Measurements from ENCODE around the gene LAD1.

Gene LAD1, protein sequence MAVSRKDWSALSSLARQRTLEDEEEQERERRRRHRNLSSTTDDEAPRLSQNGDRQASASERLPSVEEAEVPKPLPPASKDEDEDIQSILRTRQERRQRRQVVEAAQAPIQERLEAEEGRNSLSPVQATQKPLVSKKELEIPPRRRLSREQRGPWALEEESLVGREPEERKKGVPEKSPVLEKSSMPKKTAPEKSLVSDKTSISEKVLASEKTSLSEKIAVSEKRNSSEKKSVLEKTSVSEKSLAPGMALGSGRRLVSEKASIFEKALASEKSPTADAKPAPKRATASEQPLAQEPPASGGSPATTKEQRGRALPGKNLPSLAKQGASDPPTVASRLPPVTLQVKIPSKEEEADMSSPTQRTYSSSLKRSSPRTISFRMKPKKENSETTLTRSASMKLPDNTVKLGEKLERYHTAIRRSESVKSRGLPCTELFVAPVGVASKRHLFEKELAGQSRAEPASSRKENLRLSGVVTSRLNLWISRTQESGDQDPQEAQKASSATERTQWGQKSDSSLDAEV

GRCh38 chr1:201399018-201399351 lies at the start of gene LAD1:
LAD1 (minus strand) TSS chr1:201399324; CDS start chr1:201399306, 18 bp downstream.
- no peak for DNase-seq

- DNase-seq = peak; percentile 71
Observed at GRCh38 chr1:201447903-201448871, 49.1 kb upstream of the LAD1 start.

- no peak for DNase-seq
Observed at GRCh38 chr1:201445310-201445709, 46.2 kb upstream of the LAD1 start.

- no peak for DNase-seq
Observed at GRCh38 chr1:201444792-201445191, 45.7 kb upstream of the LAD1 start.

DNA sequence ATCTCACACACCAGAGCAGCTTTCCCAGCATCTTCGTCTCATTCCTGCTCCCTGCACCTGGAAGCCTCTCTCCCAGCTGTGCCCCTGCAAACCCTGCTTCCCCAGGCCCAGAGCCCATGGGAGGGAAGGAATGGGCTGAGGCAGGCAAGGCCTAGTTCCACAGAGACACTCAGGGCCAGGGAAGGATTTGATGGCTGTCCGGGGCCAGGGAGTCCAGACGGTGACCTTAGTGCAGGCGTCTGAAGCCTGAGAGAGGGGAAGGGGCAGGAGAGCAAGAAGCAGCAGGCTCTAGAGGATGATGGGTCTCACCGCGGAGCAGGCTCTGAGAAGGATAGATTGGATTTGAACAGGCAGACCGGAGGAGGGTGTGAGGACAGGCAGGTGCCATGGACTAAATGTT lies 44.6 kb upstream of the LAD1 start:
- no peak for DNase-seq

- no peak for DNase-seq
Observed at GRCh38 chr1:201436969-201437368, 37.8 kb upstream of the LAD1 start.

DNA sequence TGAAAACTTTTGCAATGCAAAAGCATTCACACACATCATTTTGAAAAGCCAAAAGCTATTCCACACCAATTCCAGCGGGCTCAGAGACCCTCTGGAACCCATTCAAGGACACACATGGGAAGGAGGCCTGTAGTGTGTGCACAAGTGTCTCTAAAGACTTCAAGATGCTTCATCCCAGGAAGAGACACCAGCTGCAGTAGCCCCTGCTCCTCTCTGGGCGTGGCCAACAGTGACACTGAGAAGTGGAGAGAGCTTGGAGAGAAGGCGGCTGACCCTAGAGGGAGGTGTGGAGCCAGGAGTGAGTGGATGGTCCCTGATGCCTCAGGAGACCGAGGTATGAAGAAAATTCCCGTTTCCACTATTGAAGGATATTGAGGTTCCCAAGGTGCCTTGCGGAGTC lies 37.3 kb upstream of the LAD1 start:
- DNase-seq = no peak

DNA sequence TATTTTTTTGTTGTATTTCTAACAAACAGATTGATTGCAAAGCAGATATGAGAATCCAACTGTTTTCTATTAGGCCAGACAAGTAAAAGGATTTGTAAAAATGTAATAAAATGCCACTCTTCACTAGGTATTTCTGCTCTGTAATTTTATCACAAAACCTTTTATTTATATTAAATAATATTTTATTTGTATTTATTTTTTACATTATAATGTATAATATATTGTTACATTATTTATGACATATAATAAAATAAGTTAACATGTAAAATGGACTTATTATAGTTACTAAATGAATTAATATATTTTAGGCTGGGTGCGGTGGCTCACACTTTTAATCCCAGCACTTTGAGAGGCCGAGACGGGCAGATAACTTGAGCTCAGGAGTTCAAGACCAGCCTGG lies 35.1 kb upstream of the LAD1 start:
- no peak for DNase-seq

GRCh38 chr1:201433609-201434008 lies 34.5 kb upstream of the LAD1 start:
- no peak for DNase-seq

DNA sequence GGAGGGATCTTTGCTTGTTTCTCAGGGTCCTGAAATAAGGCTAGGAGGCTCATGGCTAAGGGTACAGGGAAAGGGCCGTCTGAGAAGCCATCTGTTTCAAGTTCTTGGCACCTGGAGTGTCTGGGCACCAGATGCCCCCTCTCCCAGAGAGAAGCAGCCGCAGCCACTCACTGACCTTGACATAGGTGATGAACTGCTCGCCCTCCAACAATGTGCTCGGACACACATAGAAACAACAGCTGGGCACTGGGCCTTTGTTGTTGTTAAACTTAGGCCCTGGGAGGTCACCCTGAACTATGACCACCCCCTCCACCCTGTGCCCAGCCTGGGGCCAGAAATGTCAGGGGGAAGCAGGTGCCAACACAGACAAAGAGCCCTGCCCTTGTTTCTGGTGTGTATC lies 31.7 kb upstream of the LAD1 start:
- no peak for DNase-seq

DNA sequence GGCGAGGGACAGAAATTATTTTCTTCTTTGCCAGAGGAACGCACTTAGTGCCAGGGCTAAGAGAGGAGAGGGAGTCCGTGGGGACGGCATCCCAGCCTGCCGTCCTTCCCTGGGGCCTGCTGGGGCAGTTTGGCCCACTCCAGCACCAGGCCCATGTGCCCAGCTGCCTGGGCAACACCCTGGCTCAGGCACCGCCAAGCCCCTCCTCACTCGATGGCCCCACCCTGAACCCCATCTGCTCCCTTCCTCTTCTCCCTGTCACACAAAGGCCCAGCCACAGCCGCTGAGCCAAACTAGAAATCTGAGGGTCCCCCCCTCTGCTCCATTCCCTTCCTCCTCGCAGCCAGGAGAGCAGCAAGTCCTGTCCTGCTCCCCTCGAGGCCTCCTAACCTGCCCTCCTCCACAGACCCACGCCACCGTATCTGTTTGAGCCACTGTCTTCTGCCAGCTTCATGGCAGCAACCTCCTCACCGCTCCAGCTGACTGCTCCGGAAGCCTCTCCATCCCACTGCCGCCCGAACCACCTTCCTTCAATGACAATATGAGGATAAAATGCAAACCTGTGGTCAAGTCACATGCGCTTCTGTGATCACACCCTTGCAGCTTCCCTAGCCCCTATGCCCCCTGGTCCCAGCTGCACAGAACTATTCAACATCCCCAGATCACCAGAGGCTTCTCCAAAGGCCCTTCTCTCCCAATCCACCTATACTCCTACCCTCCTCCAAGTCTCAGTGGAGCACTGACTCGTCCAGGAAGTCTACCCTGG lies 30.8 kb upstream of the LAD1 start:
- DNase-seq = no peak

GRCh38 chr1:201427963-201428362 lies 28.8 kb upstream of the LAD1 start:
- DNase-seq = no peak

DNA sequence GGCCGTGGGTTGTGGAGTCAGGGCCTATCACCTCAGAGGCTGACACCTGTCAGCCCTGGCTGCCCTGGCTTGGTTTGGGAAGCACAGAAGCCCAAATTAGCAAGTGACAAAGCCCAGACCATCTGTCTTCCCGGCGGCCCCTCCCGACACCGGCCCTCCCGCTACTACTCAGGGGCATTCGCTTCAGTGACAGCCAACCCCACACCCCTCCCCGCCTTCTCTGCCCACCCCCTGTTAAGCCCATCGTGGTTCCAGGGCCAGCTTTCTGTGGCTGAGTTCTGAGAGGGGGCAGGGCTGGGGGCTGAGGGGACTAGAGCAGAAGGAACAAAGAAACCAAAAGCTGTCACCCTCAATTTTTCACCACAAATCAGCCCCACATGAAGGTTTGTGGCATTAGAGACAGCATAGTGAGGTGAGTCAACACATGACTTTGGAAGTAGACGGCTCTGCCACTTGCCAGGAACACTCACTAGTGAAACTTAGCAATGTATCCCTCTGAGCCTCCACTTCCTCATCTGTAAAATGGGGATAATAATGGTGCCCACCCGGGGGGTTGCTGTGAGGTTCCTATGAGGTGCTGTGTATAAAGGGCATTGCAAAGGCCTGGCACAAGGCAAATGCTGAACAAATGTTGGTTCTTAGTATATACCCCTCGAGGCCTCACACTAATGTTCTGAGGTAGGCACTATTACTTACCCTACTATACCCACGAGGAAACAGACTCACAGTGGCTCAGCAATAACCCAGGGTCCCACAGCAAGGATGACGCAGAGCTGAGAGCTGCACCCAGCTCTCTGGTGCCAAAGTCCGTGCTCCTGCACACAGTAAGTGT lies 27.6 kb upstream of the LAD1 start:
- DNase-seq = no peak

GRCh38 chr1:201424146-201424545 lies 25.0 kb upstream of the LAD1 start:
- no peak for DNase-seq

DNA sequence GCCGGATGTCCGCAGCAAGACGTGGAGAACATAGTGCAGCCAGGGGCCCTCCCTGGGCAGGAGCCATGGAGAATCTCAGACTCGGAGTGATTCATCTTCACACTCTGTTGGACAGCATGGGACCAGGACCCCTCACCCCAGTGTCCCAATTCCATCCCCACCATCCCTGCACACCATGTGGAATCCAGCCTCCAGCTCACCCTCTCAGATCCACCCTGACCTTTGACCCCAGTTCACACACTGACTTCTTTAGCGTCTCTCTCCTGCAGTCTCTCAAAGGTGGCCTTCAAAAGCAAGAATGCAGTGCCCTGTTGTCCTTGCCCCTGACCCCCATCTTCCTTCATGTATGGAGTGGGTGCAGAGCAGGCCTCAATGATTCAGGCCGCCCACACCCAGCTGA lies 24.5 kb upstream of the LAD1 start:
- no peak for DNase-seq

GRCh38 chr1:201422436-201423030 lies 23.4 kb upstream of the LAD1 start:
- no peak for DNase-seq

GRCh38 chr1:201422026-201422425 lies 22.9 kb upstream of the LAD1 start:
- DNase-seq = no peak

DNA sequence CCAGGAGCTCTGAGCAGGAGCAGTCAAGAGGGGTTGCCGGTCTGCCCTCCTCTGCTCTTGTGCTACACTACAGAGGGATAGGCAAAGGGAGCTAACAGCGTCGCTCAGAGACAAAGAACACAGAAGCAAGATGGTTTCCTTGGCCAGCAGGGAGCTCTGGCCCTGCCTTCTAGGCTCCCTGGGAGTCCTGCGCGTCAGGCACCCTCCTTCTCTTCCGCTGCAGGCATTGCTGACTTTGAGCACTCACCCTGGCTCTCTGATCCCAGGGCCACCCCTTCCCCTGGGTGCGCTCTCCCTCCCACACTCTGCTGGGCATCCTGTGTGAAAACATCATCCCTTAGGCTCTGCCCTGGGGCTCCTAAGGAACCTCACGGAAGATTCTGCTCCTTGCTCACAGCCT lies 21.9 kb upstream of the LAD1 start:
- no peak for DNase-seq

DNA sequence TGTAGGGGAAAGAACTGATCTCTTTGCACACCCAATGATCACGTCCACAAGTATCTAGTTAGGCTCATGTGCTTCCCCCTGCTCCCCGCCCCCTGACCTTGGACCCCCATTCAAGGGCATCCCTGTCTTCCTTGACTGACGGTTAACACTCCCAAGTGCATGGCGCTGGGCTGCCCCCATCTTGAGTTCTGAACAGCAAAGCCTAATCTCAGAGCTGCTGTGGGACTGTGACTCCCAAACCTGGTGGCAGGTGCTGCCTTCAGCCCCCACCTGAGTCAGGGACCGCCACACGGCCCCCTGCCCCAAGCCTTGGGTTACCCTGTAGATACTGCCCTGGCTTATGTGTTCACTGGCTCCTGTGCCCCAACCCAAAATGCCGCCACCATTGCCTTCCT lies 21.5 kb upstream of the LAD1 start:
- DNase-seq = no peak

DNA sequence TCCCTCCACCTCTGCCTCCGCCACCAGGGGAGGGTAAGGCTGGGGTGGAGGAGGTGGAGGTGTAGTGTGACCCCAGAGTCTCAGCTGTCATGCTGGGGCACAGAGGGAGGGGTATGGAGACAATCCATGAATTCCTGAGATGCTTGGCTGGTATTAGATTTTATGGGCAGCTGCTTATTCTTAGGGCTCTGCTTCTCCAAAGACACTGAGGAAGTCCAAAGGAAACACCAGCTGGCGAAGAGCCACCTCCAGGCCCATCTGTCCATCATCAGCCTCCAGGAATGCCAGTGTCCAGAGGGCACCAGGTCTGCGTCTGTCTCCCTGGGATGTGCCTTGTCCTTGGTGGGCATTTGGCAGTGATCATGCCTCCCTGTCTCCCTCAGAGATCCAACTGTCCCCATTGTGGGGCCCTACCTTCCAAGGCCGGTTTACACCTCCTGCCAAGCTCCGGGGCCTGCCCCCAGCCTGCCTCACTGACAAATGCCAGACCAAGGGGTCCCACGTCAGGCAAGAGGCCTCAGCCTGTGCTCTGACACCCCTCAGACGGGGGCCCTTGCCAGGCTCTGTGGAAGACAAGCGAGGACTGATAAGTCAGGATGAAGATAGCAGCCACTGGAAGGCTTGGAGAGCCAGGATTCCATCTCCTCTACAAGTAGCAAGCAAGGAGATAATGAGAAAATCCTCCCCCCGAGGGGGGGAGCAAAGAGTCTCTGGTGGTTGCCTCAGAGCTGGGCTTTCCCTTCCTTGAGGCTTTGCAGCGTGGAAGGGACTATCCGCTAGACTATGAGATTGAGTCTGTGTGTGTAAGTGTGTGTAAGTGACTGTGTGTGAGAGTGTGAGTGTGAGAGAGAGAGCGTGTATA lies 20.9 kb upstream of the LAD1 start:
- no peak for DNase-seq

GRCh38 chr1:201419256-201419655 lies 20.1 kb upstream of the LAD1 start:
- no peak for DNase-seq
